Hepatic stellate cell (primary cell): ENCODE data around the gene PPM1H.
"Not testable (repeated sequence)": the region's sequence is repeated elsewhere in the genome, so short reads cannot be mapped to it uniquely, and the experiment has no call there.

Source experiments
- DNase-seq: peaks from one replicate; pipeline ENCODE4 v3.0.0; 2011; ENCODE audit warnings: low spot score

The PPM1H gene

GRCh38 chr12:62943779-62944395 lies 8.9 kb upstream of the PPM1H start:
- DNase-seq, result no peak

- not testable (repeated sequence) for DNase-seq
Observed at GRCh38 chr12:62942316-62942715, 7.4 kb upstream of the PPM1H start.

- peak; percentile 50 for DNase-seq
Observed at GRCh38 chr12:62934239-62934798, 631 bp downstream of the PPM1H start.

GRCh38 chr12:62933602-62934238 lies 1.2 kb downstream of the PPM1H start:
- DNase-seq, result peak; percentile 17

- peak; percentile 34 for DNase-seq
Observed at GRCh38 chr12:62933220-62933601, 1.7 kb downstream of the PPM1H start.

GRCh38 chr12:62931477-62931876 lies 3.5 kb downstream of the PPM1H start:
- DNase-seq, result no peak

- no peak for DNase-seq
Observed at GRCh38 chr12:62930546-62931425, 4.2 kb downstream of the PPM1H start.

- no peak for DNase-seq
Observed at GRCh38 chr12:62928632-62929031, 6.3 kb downstream of the PPM1H start.

GRCh38 chr12:62925680-62926079 lies 9.3 kb downstream of the PPM1H start:
- no peak for DNase-seq

GRCh38 chr12:62924084-62924483 lies 10.9 kb downstream of the PPM1H start:
- no peak for DNase-seq

GRCh38 chr12:62922539-62922938 lies 12.4 kb downstream of the PPM1H start:
- no peak for DNase-seq

- DNase-seq, result peak; percentile 21
Observed at GRCh38 chr12:62919838-62920237, 15.1 kb downstream of the PPM1H start.

GRCh38 chr12:62917926-62918325 lies 17.0 kb downstream of the PPM1H start:
- no peak for DNase-seq

GRCh38 chr12:62916632-62917425 lies 18.1 kb downstream of the PPM1H start:
- DNase-seq, result no peak

GRCh38 chr12:62915204-62915529 lies 19.8 kb downstream of the PPM1H start:
- no peak for DNase-seq

GRCh38 chr12:62914443-62915203 lies 20.3 kb downstream of the PPM1H start:
- DNase-seq, result no peak

- no peak for DNase-seq
Observed at GRCh38 chr12:62913380-62913779, 21.6 kb downstream of the PPM1H start.

- no peak for DNase-seq
Observed at GRCh38 chr12:62912644-62913043, 22.3 kb downstream of the PPM1H start.

- no peak for DNase-seq
Observed at GRCh38 chr12:62911286-62911685, 23.7 kb downstream of the PPM1H start.

- no peak for DNase-seq
Observed at GRCh38 chr12:62910549-62911169, 24.3 kb downstream of the PPM1H start.

- DNase-seq, result no peak
Observed at GRCh38 chr12:62909340-62909739, 25.6 kb downstream of the PPM1H start.
